ENCODE measurements around the gene RBSN.

DNA sequence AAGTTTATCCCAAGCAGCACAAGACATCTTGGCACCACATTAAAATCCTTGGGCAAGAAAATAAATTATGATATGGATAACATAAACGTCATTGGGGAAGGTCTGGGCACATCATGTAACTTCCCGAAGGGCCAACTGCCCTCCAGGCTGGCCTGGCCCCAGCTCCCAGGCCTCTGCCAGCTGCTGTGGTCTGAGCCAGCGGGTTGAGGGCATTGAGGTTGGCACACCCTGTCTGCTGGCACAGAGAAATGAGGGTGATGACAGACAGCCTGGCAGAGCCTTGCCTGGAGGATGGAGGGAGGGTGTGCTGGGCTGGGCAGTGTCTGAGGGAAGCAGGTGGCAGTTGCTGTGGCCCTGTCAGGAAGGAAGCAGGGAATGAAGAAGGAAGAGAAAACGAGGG, 3.3 kb upstream of the RBSN start:
- TF ChIP-seq POLR2A (IDR thresholded peaks at IDR 0.05) (no peak), EP300 (IDR thresholded peaks at IDR 0.05) (peak; percentile 53)
- TF ChIP-seq, protein P1, sequence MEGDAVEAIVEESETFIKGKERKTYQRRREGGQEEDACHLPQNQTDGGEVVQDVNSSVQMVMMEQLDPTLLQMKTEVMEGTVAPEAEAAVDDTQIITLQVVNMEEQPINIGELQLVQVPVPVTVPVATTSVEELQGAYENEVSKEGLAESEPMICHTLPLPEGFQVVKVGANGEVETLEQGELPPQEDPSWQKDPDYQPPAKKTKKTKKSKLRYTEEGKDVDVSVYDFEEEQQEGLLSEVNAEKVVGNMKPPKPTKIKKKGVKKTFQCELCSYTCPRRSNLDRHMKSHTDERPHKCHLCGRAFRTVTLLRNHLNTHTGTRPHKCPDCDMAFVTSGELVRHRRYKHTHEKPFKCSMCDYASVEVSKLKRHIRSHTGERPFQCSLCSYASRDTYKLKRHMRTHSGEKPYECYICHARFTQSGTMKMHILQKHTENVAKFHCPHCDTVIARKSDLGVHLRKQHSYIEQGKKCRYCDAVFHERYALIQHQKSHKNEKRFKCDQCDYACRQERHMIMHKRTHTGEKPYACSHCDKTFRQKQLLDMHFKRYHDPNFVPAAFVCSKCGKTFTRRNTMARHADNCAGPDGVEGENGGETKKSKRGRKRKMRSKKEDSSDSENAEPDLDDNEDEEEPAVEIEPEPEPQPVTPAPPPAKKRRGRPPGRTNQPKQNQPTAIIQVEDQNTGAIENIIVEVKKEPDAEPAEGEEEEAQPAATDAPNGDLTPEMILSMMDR (IDR thresholded peaks at IDR 0.05) = no peak

Measured in suprapubic skin (tissue), 3 donors.